ENCODE results near the gene FKBP4. TPM values are rescaled to one million over a fixed set of nuclear protein-coding genes. Genes with fewer than 3 reads are reported as not detected.

The FKBP4 gene
- total RNA-seq, 1 donor from 2014 or later: 45.9 TPM

DNA sequence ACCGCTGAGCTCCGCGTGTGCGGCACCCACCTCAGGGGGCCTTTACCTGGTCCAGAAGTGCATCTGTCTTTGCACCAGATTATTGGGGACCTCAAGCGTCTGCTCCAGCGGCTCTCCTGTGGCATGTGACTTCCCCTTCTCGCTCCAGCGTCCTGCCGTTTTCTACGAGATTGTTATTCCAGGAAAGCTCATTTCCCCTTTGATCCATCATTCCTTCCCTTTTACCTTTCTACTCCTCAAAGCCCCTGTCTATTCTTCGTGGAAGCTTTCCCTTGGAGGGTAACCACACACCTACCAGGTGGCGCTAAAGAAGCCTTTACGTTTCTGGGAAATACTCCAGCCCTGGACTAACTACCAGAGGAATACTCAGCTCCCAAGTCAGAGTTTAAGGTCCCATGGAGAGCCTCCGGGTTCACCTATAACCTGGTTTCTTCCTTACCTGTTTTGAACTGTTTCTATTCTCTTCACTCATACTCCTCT lies 1.5 kb downstream of the FKBP4 start:
- H3K4me1 ChIP-seq: peaks cover 53% of the 10 kb centered on the region
- intact Hi-C loops (cut with DNase I): no loop called here

DNA sequence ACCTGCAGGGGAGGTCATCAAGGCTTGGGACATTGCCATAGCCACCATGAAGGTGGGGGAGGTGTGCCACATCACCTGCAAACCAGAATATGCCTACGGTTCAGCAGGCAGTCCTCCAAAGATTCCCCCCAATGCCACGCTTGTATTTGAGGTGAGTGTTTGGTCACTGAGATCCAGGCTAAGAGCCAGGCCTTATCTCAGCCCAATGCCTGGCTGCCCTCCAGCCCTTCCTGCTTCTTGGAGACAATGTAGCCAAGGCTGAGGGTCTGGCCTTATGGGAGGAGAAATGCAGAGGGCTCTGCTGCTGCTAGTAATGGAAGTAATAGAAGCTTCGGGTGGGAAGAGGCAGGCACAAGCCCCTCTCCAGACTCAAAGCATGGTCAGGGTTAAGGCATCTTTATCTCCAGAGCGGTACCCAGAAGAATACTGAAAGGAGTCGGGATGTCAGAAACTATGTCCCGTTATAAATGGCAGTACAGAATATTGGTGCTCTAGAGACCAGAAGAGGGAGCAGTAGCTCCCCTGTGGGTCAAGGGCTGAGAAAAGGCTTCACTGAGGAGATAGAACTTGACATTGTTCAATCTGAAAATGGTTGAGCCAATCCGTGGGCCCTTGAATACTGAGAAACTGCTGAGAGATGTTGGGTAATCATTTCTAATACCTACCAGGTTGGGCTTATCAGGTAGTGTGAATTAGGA lies 3.1 kb downstream of the FKBP4 start:
- intact Hi-C loops (cut with DNase I): no loop called here
- Histone ChIP-seq H3K4me1 (peaks cover 55% of the 10 kb centered on the region), H3K36me3 (peaks cover 0 to 52% of the 10 kb centered on the region in 2 donors), H3K27me3 (no peaks in the 10 kb centered on the region), H3K9me3 (no peaks in the 10 kb centered on the region), H3K4me3 (no peak overlapping the region), H3K27ac (no peak overlapping the region)
- TF ChIP-seq POLR2A (IDR thresholded peaks at IDR 0.05) (no peak), POLR2AphosphoS5 (IDR thresholded peaks at IDR 0.05; ENCODE audit: insufficient read depth in 1 of 2, low read depth in 1 of 2) (no peak), CTCF (IDR thresholded peaks at IDR 0.05) (no peak)
- DNase-seq (ENCODE audit: extremely low spot score in 2 of 2): no peak

More for the DNA sequence above, 1.5 kb downstream of the FKBP4 start:
- peaks cover 0 to 36% of the 10 kb centered on the region in 2 donors for H3K36me3 ChIP-seq
- DNase-seq (ENCODE audit: extremely low spot score in 2 of 2): no peak
- H3K27me3 ChIP-seq: no peaks in the 10 kb centered on the region
- peak overlapping the region; percentile 64 to 93 for H3K4me3 ChIP-seq
- peak overlapping the region; percentile 99 for H3K27ac ChIP-seq
- H3K9me3 ChIP-seq: no peaks in the 10 kb centered on the region
- TF ChIP-seq POLR2AphosphoS5 (IDR thresholded peaks at IDR 0.05; ENCODE audit: insufficient read depth in 1 of 2, low read depth in 1 of 2) (peak in 1 of 2 donors; percentile 58), CTCF (IDR thresholded peaks at IDR 0.05) (no peak)

DNA sequence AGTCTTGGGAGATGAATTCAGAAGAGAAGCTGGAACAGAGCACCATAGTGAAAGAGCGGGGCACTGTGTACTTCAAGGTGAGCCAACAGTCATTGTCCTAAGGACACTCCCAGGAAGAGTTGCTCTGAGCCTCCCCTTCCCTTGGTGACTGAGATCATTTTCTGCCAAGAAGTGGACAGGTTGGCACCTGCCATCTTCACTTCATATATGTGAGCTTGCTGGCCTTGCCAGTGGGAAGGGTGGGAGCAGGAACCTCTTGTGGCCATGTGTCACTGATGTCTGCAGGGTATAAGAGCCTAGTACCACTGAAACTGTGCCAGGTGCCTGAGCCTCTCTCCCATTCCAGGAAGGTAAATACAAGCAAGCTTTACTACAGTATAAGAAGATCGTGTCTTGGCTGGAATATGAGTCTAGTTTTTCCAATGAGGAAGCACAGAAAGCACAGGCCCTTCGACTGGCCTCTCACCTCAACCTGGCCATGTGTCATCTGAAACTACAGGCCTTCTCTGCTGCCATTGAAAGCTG lies 5.3 kb downstream of the FKBP4 start:
- Histone ChIP-seq H3K27ac (peak overlapping the region; percentile 16), H3K36me3 (peaks cover 0 to 72% of the 10 kb centered on the region in 2 donors)
- TF ChIP-seq POLR2A (IDR thresholded peaks at IDR 0.05): no peak
- TF ChIP-seq POLR2AphosphoS5 (IDR thresholded peaks at IDR 0.05; ENCODE audit: insufficient read depth in 1 of 2, low read depth in 1 of 2): peak in 1 of 2 donors; percentile 28
- TF ChIP-seq CTCF (IDR thresholded peaks at IDR 0.05): no peak

DNA sequence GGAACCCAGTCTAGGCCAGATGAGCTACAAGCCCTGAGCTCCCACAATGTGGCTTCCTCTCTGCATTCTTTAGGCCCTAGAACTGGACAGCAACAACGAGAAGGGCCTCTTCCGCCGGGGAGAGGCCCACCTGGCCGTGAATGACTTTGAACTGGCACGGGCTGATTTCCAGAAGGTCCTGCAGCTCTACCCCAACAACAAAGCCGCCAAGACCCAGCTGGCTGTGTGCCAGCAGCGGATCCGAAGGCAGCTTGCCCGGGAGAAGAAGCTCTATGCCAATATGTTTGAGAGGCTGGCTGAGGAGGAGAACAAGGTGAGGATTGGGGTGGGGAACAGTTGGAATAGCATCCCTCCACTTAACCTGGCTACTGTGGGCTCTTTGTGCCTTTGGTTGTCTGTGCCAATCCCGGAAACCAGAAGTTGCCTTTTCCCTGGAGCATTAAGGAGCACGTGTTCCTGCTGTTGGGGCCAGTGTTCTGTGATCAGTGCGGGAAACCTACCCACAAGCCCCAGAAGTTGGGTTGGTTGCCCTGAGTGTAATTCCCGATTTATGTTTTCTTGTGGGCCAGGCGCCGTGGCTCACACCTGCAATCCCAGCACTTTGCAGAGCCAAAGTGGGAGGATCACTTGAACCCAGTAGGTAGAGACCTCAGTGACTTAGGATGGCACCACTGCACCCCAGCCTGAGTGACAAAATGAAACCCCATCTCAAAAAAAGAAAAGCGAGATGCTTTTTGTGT lies 6.4 kb downstream of the FKBP4 start:
- intact Hi-C loops (cut with DNase I): no loop called here
- no peaks in the 10 kb centered on the region for H3K9me3 ChIP-seq
- H3K27ac ChIP-seq: peak overlapping the region; percentile 10
- DNase-seq (ENCODE audit: extremely low spot score in 2 of 2): no peak
- H3K4me3 ChIP-seq: no peak overlapping the region
- H3K4me1 ChIP-seq: peaks cover 45% of the 10 kb centered on the region
- H3K27me3 ChIP-seq: no peaks in the 10 kb centered on the region
- no peak for TF ChIP-seq POLR2AphosphoS5 (IDR thresholded peaks at IDR 0.05; ENCODE audit: insufficient read depth in 1 of 2, low read depth in 1 of 2)
- no peak for TF ChIP-seq POLR2A (IDR thresholded peaks at IDR 0.05)
- TF ChIP-seq CTCF (IDR thresholded peaks at IDR 0.05): no peak
- H3K36me3 ChIP-seq: peaks cover 0 to 72% of the 10 kb centered on the region in 2 donors

More for the DNA sequence above, 5.3 kb downstream of the FKBP4 start:
- Histone ChIP-seq H3K4me1 (peaks cover 48% of the 10 kb centered on the region), H3K9me3 (no peaks in the 10 kb centered on the region), H3K27me3 (no peaks in the 10 kb centered on the region), H3K4me3 (no peak overlapping the region)
- no peak for DNase-seq (ENCODE audit: extremely low spot score in 2 of 2)
- intact Hi-C loops (cut with DNase I): no loop called here

All from vagina (tissue), 2 donors.